ENCODE data around the gene VSTM4.

The VSTM4 gene

DNA sequence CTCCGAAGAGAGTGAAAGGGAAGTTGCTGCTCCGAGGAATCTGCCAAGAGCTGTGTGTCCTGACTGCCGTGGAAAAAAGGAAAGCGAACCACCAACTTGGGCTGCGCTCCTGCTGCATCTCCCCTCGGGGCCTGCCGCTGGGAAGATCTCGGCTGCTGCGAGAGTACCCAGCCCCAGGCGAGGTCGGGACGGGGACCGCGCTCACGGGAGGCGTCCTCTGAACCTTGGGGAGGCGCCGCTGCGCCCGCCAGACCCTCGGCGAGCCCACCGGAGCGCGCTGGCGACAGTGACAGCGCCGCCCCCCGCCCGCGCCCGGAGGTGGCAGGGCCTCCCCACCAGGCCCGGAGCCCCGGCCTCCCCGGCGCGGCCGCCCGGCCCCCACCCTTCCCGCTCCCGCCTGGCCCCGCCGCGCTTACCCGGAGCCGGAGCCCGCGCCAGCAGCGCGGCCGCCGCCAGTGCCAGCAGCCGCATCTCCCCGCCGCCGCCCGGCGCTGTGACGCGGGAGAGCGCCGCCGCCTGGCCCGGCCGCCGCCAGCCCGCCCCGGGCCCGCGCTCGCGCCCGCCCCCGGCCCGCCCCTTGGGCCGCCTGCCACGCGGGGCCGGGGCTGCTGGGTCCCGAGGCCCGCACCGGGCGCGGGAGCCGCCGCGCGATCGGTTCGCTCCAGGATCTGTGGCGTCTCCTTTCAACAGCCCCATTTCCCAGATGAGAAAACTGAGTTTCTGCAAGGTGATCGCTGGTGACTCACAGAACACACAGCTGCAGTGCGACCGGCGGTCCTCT, at the start of gene VSTM4:
VSTM4 (minus strand) TSS at position 508 of the 781 bp plus-strand sequence; CDS start at position 471, 37 bp downstream.
- DNase-seq (ENCODE audit: low read depth in 4 of 4, low spot score in 1 of 4) = no peak

DNA sequence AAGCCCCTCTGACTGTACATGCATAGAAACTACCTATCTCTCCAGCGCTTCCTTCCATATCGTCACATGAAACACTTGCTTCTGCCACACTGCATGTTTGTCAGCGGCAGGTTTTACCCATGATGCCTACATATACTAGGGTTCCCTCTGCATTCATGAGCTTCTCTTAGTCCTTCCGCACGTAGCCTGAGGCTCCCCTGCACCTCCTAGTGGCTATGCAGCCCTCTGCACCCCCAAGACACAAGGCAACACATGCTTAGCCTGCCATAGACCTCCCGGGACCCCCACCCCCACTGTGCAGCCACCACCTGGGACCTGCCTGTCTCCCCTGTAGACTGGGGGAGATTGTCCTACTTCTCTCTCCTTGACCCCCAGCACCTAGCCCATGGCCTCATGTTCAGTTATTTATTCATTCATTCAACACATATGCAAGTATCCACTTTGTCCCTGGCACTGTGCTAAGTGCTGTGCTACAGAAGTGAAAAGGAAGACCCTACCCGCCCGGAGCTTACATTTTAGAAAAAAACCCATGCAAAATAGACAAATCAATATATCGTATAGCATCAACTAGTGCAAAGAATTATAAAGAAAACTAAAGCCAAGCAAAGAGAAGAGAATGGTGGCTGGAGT, 49.4 kb upstream of the VSTM4 start:
- no peak for DNase-seq (ENCODE audit: low read depth in 4 of 4, low spot score in 1 of 4)

DNA sequence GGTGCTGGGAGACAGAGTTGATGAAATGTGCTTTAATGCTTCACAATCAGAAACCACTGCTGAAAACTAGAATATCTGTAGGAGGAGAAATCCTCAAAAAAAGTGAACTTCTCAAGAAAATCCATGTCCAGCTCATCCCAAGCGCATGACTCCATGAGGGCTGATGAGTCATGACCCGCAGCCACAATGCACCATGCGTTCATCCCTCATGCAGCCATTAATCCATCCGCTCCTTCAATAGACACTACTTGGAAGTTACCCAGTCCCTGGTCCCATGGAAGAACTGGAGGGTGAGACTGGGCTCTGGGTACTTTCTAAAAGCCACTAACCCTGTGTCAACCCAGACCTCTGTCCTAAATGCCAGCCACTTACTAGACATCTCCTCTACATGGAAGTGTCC, 48.4 kb upstream of the VSTM4 start:
- no peak for DNase-seq (ENCODE audit: low read depth in 4 of 4, low spot score in 1 of 4)

DNA sequence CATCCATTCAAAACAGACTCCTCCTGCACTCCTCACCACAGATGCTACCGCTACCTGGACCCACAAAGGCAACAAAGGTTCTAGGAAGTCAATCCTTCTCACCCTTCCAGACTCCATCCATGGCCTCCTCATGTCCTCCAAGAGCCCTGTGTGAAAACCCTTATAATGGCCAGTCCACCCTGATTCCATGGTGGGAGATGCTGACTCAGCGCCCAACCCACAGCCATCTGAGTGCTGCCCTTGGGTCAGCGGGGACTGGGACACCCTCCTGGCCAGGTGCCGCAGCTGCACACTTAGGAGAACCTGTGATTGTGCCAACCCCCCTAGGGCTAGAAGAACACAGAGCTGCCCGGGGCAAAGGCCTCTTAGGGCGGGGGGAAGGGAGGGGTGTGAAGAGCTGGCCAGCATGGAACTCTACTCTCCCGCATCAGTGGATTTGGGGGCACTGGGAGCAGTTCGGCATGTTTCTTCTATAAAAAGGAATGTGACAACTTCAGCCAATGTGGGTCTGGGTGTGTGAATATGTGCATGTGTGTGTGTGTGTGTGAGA, 47.5 kb upstream of the VSTM4 start:
- DNase-seq (ENCODE audit: low read depth in 4 of 4, low spot score in 1 of 4) = no peak

DNA sequence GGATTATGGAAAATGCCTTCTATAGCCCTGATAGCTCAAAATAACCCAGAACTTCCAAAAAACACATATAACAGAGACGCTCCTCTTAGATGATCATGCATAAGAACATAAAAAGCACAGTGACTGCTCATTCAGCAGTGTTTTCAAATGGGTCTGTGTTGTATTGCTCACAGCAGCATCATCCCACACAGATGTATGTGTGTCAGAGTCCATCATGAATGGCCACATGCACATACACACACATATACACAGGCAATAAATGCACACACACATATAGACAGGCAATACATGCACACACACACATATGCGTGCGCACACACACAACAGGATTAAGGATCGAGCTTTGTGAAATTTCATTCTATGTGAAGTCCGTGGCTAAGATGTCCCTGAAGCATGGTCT, 46.7 kb upstream of the VSTM4 start:
- no peak for DNase-seq (ENCODE audit: low read depth in 4 of 4, low spot score in 1 of 4)

DNA sequence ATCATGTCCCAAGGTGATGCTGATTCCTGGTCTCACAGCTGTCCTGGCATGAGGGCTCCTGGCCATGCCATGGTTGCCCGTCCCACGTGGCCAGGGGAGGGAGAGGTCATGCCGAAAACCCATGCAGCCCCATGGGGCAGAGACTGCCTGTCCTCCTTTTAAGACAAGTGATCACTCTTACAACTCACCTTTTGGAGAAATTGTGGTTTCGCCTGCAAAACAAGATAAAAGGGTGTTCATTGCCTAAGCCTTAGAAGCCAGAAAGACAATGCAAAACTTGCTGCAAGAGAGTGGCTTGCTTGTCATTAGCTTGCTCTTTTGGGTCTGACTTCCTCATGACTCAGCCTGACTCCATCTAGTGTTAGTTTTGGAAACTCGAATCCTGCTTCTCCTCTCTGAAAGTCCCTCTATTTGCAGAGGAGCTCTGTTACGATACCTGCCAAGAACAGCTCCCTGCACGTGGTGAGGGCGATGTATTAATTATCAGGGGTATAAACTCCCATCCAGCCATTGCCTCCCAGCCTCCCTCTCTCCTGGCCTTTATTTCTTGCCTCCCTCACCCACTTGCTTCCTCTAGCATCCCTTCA, 46.2 kb upstream of the VSTM4 start:
- DNase-seq (ENCODE audit: low read depth in 4 of 4, low spot score in 1 of 4) = no peak

- DNase-seq (ENCODE audit: low read depth in 4 of 4, low spot score in 1 of 4) = no peak
Measured at GRCh38 chr10:49160814-49161213, 45.5 kb upstream of the VSTM4 start.

GRCh38 chr10:49160110-49160509, 44.8 kb upstream of the VSTM4 start:
- no peak for DNase-seq (ENCODE audit: low read depth in 4 of 4, low spot score in 1 of 4)

GRCh38 chr10:49158915-49159314, 43.6 kb upstream of the VSTM4 start:
- no peak for DNase-seq (ENCODE audit: low read depth in 4 of 4, low spot score in 1 of 4)

GRCh38 chr10:49158404-49158803, 43.1 kb upstream of the VSTM4 start:
- no peak for DNase-seq (ENCODE audit: low read depth in 4 of 4, low spot score in 1 of 4)

DNA sequence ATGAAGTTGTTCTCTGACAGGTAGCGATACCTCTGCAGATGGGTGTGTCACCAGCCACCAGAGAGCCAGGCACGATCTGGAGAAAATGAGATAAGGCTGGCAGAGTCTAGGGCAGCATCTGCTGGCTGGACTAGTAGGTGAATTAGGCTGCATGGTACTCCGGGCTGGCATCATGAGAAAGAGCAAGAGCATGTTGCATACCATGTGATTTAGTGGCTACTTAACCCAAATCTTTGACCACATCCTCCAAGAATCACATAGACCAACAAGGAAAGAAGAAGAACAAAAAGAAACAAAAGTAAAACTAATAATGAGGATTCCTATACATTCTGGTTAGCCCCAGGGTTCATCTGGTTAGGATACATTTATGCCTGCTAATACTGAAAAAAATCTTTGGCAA, 41.9 kb upstream of the VSTM4 start:
- no peak for DNase-seq (ENCODE audit: low read depth in 4 of 4, low spot score in 1 of 4)

DNA sequence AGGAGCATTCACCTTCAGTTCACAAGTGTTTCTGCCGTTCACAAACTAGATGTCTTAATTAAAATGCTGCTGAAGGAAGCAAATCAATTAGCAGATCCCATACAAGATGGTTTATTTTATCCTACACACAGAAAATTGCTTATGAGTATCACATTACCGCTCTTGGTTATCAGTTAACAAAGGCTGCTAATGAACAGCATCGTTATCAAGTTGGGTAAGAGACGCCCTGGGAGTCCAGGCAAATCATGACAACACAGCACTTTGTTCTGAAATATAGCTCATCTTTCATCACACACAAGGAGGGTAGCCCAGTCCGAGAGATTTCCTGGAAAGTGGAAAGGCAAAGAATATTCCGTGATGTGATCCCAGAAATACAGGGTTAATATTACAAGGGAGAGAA, 39.3 kb upstream of the VSTM4 start:
- no peak for DNase-seq (ENCODE audit: low read depth in 4 of 4, low spot score in 1 of 4)

- no peak for DNase-seq (ENCODE audit: low read depth in 4 of 4, low spot score in 1 of 4)
Measured at GRCh38 chr10:49153971-49154370, 38.6 kb upstream of the VSTM4 start.

GRCh38 chr10:49153115-49153514, 37.8 kb upstream of the VSTM4 start:
- no peak for DNase-seq (ENCODE audit: low read depth in 4 of 4, low spot score in 1 of 4)

DNA sequence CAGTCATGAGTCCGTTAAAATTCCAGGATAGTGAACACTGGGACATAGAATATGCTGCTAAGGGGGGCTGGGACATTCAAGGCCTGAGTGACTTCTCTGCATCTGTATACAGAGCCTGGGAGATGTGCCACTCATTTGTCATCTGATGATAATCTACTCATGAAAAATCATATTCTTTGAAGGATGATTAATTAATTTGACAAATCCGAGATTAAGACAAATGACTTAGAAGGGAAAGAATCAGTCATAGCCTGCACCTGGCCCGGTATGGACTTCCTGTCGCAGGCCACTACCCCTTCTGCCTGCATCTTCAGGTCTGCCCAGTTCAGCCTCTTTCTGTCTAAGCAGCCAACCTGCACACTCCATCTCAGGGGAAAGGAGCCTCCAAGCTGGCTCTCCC, 37.3 kb upstream of the VSTM4 start:
- DNase-seq (ENCODE audit: low read depth in 4 of 4, low spot score in 1 of 4) = no peak

DNA sequence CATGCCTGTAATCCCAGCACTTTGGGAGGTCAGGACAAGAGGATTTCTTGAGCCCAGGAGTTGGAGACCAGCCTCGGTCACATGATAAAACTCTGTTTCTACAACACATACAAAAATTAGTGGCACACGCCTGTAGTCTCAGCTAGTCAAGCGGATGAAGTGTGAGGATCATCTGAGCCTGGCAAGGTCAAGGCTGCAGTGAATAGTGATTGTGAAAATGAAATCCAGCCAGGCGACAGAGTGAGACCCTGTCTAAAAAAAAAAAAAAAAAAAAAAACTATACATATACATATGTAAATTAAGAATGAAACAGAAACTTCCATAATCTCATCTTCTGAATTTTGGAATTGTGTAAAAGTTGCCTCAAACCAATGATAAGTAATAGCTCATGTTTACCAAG, 36.7 kb upstream of the VSTM4 start:
- DNase-seq (ENCODE audit: low read depth in 4 of 4, low spot score in 1 of 4) = no peak

- DNase-seq (ENCODE audit: low read depth in 4 of 4, low spot score in 1 of 4) = no peak
Measured at GRCh38 chr10:49151481-49151880, 36.2 kb upstream of the VSTM4 start.

DNA sequence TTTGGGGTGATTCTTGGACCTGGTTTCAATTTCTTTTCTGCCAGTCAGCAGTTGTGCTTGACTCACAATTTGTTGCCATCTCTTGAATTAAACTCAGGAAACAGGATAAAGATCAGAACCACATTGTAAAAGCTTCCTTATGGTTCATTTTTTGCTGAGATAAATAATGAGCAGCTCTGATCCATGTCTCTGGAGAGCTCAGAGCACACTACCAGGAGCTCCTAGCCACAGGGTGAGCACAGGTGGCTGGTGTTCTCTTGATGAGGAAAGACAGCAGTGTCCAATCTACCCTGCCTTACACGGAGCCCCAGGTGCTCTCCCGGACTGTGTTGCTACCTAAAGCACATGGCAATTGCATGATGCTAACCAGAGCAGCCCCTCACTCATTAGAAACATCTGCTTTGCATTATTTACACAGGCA, 35.7 kb upstream of the VSTM4 start:
- DNase-seq (ENCODE audit: low read depth in 4 of 4, low spot score in 1 of 4) = no peak

- no peak for DNase-seq (ENCODE audit: low read depth in 4 of 4, low spot score in 1 of 4)
Measured at GRCh38 chr10:49150426-49150825, 35.1 kb upstream of the VSTM4 start.

DNA sequence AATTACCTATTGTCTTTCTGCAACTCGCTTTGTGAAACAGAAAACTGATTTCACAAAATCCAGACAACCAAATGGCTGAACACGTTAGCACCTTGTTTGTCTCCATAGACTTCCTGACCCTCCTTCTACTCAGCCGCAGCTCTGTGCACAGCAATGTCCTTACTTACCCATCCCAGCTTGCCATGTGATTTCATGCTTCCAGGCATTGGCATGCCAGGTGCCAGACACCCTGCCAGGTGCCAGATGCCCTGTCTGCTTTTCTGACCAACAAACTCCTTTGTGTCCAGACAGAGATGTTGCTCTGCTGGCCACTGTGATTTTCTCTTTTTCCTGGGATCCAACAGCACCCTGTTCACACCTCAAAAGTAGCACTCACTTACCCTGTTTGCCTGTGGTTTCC, 34.6 kb upstream of the VSTM4 start:
- no peak for DNase-seq (ENCODE audit: low read depth in 4 of 4, low spot score in 1 of 4)

GRCh38 chr10:49144058-49144720, 28.9 kb upstream of the VSTM4 start:
- DNase-seq (ENCODE audit: low read depth in 4 of 4, low spot score in 1 of 4) = no peak

DNA sequence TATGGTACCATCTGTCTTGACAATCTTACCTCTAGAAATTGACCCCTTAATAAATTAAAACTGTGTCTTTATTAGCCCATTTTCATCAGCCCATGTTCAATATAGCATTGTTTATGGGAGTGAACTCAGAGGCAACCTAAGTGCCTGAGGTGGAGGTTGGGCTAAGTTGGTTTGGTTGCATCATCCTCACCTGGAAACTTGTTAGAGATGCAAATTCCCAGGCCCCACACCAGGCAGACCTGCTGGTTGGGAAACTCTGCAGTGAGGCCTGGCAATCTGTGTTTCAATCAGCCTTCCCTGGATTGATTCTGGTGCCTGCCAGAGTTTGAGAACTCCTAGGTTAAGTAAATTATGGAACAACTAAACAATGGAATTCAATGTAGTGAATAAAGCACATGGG, 27.9 kb upstream of the VSTM4 start:
- no peak for DNase-seq (ENCODE audit: low read depth in 4 of 4, low spot score in 1 of 4)
